SK-N-DZ (cell line): ENCODE measurements around the gene MROH9.

Experiments used
- DNase-seq: peaks from one replicate; pipeline ENCODE4 v3.0.0-alpha.2; 2015; ENCODE audit warnings: low spot score
- small RNA-seq, 2 experiments: library from RNA; depleted of rRNA; stranded (forward); fragments of <200 nt; gene quantifications; one replicate each; pipeline ENCODE3, GENCODE V24; 2014

MROH9 gene

DNA sequence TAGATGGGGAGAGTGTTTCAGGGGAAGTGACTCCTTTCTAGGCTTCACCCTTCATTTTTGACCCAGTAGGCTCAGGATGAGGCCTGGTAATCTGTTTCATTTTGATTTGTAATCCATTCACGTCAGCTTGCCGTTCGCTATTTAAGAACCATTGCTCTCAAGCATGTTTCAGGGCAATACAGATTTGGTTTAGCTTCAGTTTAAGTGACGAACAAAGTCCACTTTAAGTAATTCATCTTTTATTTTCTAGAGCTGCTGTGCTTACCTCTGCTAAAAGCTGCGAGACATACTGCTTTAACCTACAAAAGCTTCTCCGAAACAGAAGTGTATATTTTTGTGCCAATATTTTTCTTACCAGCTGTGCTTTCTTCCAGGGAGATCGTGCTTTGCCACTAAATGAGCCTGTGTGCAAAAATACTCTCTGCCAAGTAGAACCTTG lies 146.4 kb downstream of the MROH9 start:
- no peak for DNase-seq

DNA sequence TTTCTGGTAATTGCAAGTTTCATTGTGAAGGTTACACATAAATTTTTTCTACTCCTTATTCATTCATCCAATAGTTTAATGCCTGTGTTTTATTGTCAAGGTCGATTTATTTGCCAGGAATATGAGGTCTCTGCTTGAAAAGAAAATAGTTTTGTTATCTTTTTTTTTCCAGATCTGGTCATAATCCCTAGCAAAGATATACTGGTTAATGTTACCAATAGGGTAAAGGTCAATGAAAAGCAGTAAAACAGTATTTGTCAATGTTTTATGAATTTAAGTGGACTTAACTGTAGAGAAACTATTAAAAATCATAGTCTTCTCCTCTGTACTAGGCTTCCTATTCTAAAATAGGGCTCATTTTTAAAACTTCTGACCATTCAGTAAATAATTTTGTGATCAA lies 147.3 kb downstream of the MROH9 start:
- DNase-seq: no peak

DNA sequence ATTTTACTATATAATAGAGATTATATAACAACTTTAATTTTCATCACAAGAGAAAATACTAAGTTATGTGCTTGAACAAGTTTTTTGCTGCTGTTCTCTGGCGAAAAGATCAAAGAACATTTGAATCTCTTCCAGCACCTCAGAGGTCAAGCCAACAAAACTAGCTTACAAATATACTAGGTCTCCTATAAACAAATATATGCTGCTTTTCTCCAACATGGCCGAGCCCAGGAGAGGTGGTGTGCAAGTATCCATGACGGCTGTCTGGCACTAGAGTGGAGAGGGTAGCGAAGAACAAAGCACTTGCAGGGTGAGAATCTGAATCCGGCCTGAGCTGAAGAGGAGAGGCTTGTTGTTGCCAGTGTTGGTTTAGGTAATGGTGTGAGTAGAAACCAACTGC lies 147.9 kb downstream of the MROH9 start:
- no peak for DNase-seq

DNA sequence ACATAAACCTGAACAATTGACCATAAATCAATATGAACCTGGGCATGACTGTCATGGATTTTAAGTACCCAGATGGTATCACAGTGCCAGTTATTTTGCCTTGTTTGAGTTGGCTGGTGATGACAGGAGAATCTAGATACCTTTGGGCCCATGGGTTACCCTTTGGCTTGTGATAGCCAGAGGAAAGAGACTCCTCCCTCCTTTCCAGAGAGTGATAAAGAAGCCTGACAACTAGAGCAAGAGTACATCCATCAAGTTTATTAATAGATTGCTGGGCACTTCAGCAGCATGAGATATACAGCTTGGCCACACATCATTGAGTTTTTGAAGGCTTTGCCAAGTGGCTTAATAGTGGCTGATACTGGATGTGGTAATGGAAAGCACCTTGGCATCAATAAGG lies 148.8 kb downstream of the MROH9 start:
- DNase-seq: no peak

DNA sequence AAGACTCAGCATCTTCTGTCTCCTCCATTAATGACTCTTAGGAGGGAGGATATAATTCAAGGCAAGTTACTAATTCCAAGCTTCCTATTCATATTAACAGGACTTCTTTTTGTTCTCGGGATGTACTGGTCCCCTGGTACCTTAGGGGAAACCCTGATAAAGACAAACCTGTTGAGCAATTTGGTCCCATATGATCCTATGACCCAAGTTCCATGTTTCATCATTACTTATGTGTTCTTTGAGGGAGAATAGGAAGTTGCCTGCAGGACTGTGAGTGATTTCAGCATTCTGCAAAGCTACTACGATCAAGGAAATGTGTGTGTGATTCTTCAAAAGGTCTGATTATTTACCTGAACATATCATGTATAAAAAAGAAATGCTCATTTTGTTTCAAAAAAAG lies 149.5 kb downstream of the MROH9 start:
- no peak for DNase-seq

DNA sequence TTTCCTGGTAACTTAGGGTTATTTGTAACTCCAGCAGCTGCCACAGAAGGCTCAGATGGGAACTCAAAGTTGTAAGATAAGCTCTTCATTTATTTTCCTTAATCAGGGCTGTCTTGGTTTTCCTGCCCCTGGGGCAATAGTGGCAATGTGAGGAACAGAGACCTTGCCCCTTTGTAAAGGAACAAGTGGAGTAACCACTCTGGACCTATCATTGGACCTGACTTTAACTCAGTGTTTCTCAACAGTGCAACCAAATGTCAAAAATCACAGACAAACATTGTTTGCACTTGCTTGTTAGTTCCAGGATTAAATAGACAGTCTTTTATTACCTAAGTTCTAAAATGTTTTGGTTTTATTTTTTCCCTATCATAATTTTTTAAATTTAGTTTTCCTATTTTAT lies 152.6 kb downstream of the MROH9 start:
- no peak for DNase-seq

DNA sequence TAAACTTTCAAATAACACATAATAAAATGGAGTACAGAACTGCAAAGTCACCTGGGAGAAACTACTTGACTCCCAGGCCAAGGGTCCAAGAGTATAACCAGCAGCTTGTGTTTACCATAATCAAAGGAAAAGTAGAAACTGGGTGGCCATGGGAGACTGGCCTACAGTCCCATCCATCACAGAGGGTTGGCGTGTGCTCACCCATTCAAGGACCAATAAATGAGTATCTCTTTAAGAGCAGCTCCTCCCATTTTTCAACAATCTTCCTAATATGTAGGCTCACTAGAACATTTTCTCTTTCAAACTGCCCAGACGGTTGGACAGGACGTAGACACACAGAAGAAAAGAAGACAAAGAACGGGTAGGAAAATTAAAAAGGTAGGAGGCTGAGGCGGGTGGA lies 155.3 kb downstream of the MROH9 start, which contains the start of gene FMO3:
Gene FMO3 (plus strand): TSS at position 302 of the 400 bp plus-strand sequence. CDS start 1,754 bp downstream, outside the sequence.
- DNase-seq: no peak

DNA sequence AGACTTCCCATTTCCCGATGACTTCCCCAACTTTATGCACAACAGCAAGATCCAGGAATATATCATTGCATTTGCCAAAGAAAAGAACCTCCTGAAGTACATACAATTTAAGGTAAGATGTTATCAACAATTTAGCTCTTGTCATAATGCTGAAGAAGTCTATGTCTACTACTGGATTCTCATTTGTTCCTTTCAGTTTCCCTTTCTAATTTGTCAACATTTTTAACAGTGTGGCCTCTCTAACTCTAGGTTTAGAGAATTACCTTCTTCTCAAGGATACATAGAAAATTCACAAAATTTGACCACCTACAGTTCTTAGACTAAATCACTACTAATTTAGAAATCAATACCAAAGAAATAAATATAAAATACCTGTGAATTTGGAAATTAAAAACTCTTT lies 168.5 kb downstream of the MROH9 start:
- no peak for DNase-seq

DNA sequence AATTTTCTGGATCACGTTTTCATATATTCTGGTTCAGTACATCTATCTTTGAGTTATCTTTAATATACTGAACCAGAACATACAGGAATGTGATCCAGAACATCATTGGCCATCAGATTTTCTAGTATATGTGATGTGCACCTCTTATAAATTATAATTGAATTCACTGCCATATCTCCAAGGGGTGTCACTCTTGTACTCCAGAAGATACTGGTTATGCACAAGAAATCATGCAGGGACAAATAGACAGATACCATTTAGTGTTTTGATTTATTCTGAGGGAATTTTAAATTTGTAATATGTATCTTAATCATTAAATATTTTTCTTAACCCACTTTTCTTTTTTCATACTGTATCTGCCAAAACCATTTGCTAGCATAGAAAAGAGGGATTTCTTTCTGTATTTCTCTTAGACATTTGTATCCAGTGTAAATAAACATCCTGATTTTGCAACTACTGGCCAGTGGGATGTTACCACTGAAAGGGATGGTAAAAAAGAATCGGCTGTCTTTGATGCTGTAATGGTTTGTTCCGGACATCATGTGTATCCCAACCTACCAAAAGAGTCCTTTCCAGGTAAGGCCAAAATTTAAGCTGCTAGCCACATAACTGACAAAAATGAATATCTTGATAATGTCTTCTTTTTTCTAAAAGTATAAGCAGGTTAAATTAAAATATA lies 172.1 kb downstream of the MROH9 start:
- no peak for DNase-seq

DNA sequence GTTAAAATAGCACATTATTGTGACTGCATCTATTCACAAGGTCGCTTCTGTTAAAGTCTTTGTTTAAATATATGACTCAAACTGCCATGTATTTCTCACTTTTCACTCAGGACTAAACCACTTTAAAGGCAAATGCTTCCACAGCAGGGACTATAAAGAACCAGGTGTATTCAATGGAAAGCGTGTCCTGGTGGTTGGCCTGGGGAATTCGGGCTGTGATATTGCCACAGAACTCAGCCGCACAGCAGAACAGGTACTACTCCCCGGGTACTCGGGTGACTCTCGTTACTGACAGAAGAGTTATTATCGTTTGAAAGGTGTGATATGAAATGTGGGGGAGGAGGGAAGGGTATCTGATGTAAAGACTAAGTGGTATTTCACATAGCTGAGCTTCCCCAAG lies 172.6 kb downstream of the MROH9 start:
- DNase-seq: no peak

DNA sequence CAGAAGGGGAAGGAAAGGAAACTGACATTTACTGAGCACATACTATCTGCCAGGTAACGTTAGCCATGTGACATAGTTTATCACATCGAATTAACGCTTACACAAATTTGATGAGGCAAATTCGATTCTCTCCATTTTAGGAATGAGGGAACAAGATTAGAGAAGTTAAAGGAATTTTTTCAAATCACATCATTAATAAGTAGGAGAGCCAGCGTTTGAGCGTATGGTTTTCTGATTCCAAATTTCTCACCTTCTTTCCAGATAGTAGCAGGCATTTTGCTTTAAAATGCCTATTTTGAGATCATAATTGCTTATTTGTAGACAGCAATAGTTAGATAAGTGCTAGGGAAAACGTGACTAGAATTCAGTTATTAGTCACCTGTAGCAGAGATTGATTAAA lies 174.6 kb downstream of the MROH9 start:
- no peak for DNase-seq

DNA sequence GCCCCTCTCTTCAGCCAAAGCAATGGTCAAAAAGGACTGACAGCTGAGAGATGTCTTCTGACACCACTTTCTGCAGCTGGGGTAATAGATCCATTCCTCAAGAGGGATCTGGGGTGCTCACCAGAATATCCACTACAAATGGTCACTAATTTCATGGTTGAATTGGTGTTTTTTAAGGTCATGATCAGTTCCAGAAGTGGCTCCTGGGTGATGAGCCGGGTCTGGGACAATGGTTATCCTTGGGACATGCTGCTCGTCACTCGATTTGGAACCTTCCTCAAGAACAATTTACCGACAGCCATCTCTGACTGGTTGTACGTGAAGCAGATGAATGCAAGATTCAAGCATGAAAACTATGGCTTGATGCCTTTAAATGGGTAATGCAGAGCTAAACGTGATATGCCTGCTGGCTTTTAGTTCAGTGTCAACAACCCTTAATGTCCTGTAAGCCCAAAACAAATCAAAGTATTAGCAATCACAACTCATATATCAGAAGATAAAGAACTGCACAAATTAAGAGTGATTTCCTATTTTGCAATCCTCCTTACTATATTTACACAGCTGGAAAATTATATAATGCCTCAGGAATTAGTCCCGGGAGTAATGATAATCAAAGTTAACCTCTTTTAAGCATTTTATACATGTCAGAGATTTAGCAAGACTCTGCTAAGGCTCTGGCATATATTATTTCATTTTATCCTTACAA lies 175.4 kb downstream of the MROH9 start:
- no peak for DNase-seq

DNA sequence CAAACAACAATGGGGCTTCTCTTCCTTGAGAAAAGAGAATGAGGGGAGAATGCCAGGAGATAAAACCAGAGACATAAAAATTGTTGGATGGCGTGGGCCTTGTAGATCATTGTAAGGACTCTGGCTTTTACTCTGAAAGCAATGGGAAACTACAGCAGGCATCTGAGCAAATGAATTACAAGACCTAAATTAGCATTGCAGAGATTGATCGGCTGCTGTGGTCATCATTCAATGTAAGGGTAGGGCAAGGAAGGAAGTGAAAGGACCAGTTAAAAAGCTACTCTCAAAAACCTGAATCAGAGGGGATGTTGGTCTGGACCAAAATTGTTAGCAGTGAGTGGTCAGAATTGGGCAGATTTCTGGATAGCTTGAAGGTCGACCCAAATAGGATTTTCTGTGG lies 176.8 kb downstream of the MROH9 start:
- DNase-seq: no peak

DNA sequence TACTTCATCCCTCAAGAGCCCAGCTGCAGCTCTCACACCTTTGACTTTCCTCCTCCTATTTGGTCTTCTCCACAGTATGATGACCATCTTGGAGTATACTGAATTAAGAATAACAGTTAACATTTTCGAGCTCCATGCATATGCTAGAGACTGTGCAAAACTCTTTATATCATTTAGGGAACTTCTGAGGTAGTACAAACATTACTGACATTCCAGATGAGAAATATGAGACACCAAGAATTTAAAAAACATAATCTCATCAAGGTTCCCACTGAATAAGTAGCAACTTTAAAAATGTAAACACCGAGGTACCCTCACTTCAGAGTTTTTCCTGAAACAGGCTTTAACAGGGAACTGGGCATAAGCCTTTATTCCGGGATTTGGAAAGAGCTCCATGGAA lies 178.0 kb downstream of the MROH9 start:
- DNase-seq: no peak

Small RNAs within 50 kb of the gene (small RNA-seq; reads per million reads assigned to genes)
- 0 reads per million in 2 experiments for gene MIR1295A
